Neutrophil (primary cell): ENCODE data around the gene ZNF133.
A peak's percentile ranks its signal among the peaks of the same experiment; 100 is the strongest.
"Not testable (repeated sequence)": the region's sequence is repeated elsewhere in the genome, so short reads cannot be mapped to it uniquely, and the experiment has no call there.

Source experiments
- H3K27ac ChIP-seq: fragments of 200-600 bp; sonication (generic); 2 replicates; pipeline ENCODE4 v1.5.1; 2016; ENCODE audit warnings: mild to moderate bottlenecking, moderate library complexity
- H3K27me3 ChIP-seq: fragments of 200-600 bp; sonication (generic); 2 replicates; pipeline ENCODE4 v1.6.0; 2016; ENCODE audit warnings: mild to moderate bottlenecking
- H3K36me3 ChIP-seq: fragments of 200-600 bp; sonication (generic); 2 replicates; pipeline ENCODE4 v1.5.1; 2017
- H3K4me1 ChIP-seq, 2 experiments: fragments of 200-600 bp in 1 of 2; sonication (generic) in 1 of 2; 1 replicate in 1 of 2; 2 replicates in 1 of 2; pipeline versions ENCODE4 v1.5.1 to v1.6.1; 2013 to 2016; ENCODE audit warnings: low read depth in 1 of 2, low read length in 1 of 2, mild to moderate bottlenecking in 1 of 2, moderate library complexity in 1 of 2; ENCODE audit not compliant: control insufficient read depth in 1 of 2, insufficient read depth in 1 of 2
- H3K4me3 ChIP-seq, 2 experiments: fragments of 200-600 bp in 1 of 2; sonication (generic) in 1 of 2; 1 replicate in 1 of 2; 2 replicates in 1 of 2; pipeline ENCODE4 v1.5.1; 2013 to 2016; ENCODE audit warnings: low read depth in 1 of 2, low read length in 1 of 2, mild to moderate bottlenecking in 1 of 2, moderate library complexity in 1 of 2
- H3K9me3 ChIP-seq: fragments of 200-600 bp; sonication (generic); 2 replicates; pipeline ENCODE4 v1.5.1; 2016
- TF ChIP-seq, protein P1 (sequence below): fragments of 200-600 bp; sonication (generic); IDR thresholded peaks from 2 replicates; pipeline ENCODE4 v1.5.1; 2016; ENCODE audit warnings: antibody characterized with exemption

The ZNF133 gene

DNA sequence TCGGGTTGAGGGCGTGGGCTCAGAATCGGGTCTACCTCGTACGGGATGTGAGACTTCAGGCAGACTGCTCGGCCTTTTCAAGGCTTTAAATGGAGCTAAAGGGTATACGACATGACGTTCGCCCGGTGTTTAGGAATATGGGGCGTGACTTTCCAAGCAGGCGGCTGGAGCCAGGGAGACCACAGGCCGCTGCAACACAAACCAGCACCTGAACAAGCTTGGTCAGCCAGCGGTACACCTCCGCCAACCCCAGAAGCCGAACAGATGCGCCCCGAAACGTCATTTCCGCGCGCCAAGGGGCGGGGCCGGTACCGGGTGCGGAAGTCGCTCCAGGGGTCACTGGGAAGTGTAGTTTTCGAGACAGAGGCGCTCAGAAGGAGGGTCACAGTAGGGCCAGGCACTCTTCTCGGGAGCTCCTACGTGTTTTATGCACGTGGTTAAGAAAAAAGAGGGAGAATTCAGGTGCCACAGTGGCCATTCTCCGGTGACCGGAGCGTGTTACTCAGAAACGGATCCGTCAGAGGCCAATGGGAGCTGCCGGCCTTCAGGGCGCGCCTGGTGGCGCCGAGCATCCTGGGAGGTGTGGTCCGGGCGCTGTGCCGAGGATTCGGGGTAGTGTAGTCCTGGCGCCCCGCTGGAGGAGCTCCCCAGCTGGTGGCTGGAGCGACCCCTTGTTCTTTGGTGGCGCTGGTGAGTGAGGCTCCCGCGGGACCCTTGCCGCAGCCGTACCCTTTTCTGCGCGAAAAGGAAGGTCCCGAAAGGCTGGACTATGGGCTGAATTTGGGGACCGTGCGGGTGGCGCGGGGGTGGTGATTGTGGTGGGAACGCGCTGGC is at the start of gene ZNF133:
Gene ZNF133, plus strand, starts transcription at position 613 of the 834 bp plus-strand sequence. CDS start 17,160 bp downstream, outside the sequence.
- Histone ChIP-seq H3K36me3 (peaks cover 7% of the 10 kb centered on the region), H3K27ac (peak within 1 kb of the TSS; percentile 87), H3K9me3 (no peaks in the 10 kb centered on the region), H3K4me3 (peak within 1 kb of the TSS; percentile 93 to 94), H3K27me3 (peaks cover 35% of the 10 kb centered on the region), H3K4me1 (peaks cover 14% of the 10 kb centered on the region in 2 experiments)
- TF ChIP-seq, protein P1, sequence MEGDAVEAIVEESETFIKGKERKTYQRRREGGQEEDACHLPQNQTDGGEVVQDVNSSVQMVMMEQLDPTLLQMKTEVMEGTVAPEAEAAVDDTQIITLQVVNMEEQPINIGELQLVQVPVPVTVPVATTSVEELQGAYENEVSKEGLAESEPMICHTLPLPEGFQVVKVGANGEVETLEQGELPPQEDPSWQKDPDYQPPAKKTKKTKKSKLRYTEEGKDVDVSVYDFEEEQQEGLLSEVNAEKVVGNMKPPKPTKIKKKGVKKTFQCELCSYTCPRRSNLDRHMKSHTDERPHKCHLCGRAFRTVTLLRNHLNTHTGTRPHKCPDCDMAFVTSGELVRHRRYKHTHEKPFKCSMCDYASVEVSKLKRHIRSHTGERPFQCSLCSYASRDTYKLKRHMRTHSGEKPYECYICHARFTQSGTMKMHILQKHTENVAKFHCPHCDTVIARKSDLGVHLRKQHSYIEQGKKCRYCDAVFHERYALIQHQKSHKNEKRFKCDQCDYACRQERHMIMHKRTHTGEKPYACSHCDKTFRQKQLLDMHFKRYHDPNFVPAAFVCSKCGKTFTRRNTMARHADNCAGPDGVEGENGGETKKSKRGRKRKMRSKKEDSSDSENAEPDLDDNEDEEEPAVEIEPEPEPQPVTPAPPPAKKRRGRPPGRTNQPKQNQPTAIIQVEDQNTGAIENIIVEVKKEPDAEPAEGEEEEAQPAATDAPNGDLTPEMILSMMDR, result peak; percentile 39

DNA sequence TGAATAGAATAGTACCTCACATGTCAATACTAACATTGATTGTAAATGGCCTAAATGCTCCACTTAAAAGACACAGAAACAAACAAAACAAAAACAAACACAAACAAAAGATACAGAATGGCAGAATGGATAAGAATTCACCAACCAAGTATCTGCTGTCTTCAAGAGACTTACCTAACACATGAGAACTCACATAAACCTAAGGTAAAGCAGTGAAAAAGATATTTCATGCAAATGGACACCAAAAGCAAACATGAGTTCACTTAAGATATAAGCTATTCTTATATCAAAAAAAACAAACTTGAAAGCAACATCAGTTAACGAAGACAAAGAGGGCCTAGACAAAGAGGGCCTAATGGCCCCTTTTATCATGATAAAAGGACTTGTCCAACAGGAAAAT is 47.3 kb upstream of the ZNF133 start:
- TF ChIP-seq, protein P1, result no peak
- Histone ChIP-seq H3K27ac (no peak overlapping the region), H3K9me3 (no peaks in the 10 kb centered on the region), H3K36me3 (no peaks in the 10 kb centered on the region), H3K27me3 (peaks cover 8% of the 10 kb centered on the region), H3K4me1 (no peaks in the 10 kb centered on the region), H3K4me3 (no peak overlapping the region)

DNA sequence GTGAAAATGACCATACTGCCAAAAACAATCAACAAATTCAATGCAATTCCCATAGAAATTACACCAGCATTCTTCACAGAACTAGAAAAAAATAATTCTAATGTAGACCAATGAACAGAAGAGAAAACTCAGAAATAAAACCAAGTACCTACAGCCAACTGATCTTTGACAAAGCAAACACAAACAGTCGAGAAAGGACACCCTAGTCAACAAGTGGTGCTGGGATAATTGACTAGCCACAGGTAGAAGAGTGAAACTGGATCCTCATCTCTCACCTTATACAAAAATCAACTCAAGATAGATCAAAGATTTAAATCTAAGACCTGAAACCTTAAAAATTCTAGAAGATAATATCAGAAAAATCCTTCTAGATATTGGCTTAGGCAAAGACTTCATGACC is 44.5 kb upstream of the ZNF133 start:
- TF ChIP-seq, protein P1, result no peak
- Histone ChIP-seq H3K4me3 (no peak overlapping the region), H3K27me3 (peaks cover 8% of the 10 kb centered on the region), H3K36me3 (no peaks in the 10 kb centered on the region), H3K9me3 (no peaks in the 10 kb centered on the region), H3K27ac (no peak overlapping the region), H3K4me1 (no peaks in the 10 kb centered on the region)

DNA sequence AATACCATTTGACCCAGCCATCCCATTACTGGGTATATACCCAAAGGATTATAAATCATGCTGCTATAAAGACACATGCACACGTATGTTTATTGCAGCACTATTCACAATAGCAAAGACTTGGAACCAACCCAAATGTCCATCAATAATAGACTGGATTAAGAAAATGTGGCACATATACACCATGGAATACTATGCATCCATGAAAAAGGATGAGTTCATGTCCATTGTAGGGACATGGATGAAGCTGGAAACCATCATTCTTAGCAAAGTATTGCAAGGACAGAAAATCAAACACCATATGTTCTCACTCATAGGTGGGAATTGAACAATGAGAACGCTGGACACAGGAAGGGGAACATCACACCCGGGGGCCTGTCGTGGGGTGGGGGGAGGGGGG is 39.8 kb upstream of the ZNF133 start:
- not testable (repeated sequence) for H3K36me3 ChIP-seq, H3K4me1 ChIP-seq, H3K9me3 ChIP-seq, H3K27me3 ChIP-seq, H3K27ac ChIP-seq, H3K4me3 ChIP-seq

DNA sequence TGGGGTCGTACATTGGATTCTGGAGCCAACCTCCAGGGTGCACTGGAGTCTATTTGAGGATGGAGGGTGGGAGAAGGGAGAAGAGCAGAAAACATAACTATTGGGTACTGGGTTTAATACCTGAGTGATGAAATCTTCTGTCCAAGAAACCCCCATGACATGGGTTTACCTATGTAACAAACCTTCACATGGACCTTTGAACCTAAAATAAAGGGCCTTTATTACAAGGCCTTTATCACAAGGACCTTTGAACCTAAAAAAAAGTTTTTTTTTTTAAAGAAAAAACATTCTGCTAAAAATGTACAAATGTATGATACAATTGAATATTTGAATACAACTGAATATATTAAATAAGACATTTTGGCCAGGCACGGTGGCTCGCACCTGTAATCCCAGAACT is 38.1 kb upstream of the ZNF133 start:
- Histone ChIP-seq H3K27ac (no peak overlapping the region), H3K4me3 (no peak overlapping the region), H3K4me1 (no peaks in the 10 kb centered on the region), H3K36me3 (no peaks in the 10 kb centered on the region), H3K27me3 (peaks cover 3% of the 10 kb centered on the region), H3K9me3 (no peaks in the 10 kb centered on the region)
- TF ChIP-seq, protein P1, result no peak
